MG63 (cell line): ENCODE results near the gene ARPC1B. TPM values are rescaled to one million over a fixed set of nuclear protein-coding genes. Genes with fewer than 3 reads are reported as not detected.
A peak's percentile ranks its signal among the peaks of the same experiment; 100 is the strongest.
"Not testable (repeated sequence)": the region's sequence is repeated elsewhere in the genome, so short reads cannot be mapped to it uniquely, and the experiment has no call there.

Source experiments
- DNase-seq: peaks from one replicate; pipeline ENCODE4 v3.0.0-alpha.2; 2020
- H3K27me3 ChIP-seq: fragments of 250-450 bp; sonication (Bioruptor Pico); 2 replicates; pipeline ENCODE4 v1.5.1; 2020; ENCODE audit warnings: mild to moderate bottlenecking, moderate library complexity
- H3K36me3 ChIP-seq: fragments of 250-450 bp; sonication (Bioruptor Pico); 2 replicates; pipeline ENCODE4 v1.5.1; 2020; ENCODE audit warnings: mild to moderate bottlenecking, moderate library complexity
- H3K4me3 ChIP-seq: fragments of 250-450 bp; sonication (Bioruptor Pico); 2 replicates; pipeline ENCODE4 v1.5.1; 2020; ENCODE audit warnings: mild to moderate bottlenecking, moderate library complexity
- H3K9me3 ChIP-seq: fragments of 250-450 bp; sonication (Bioruptor Pico); 2 replicates; pipeline ENCODE4 v1.5.1; 2020; ENCODE audit warnings: mild to moderate bottlenecking, moderate library complexity
- total RNA-seq: library from RNA; depleted of rRNA; stranded (reverse); fragments of >200 nt; shearing (Covaris generic); gene quantifications from 2 replicates; pipeline ENCODE4 v1.2.3, GENCODE V29; 2014; ENCODE audit warnings: low replicate concordance

Gene ARPC1B
- total RNA-seq, 1 experiment from 2014 or later, result 164 TPM

DNA sequence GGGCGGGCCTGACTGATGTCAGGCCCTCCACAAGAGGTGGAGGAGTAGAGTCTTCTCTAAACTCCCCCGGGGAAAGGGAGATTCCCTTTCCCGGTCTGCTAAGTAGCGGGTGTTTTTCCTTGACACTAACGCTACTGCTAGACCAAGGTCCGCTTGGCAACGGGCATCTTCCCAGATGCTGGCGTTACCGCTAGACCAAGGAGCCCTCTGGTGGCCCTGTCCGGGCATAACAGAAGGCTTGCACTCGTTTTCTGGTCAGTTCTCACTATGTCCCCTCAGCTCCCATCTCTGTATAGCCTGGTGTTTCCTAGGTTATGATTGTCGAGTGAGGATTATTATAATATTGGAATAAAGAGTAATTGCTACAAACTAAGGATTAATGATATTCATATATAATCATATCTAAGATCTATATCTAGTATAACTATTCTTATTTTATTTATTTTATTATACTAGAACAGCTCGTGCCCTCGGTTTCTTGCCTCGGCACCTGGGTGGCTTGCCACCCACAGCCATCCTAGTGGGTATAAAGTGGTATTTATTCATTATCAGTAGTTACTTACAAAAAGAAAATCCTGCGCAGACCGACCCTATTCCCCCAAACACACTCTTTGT, 41.1 kb downstream of the ARPC1B start:
- peaks cover 60% of the 10 kb centered on the region for H3K36me3 ChIP-seq
- peak; percentile 30 for DNase-seq
- H3K4me3 ChIP-seq, result not testable (repeated sequence)

GRCh38 chr7:99418260-99418659, 43.7 kb downstream of the ARPC1B start:
- Histone ChIP-seq H3K4me3 (no peak overlapping the region), H3K27me3 (no peaks in the 10 kb centered on the region), H3K36me3 (peaks cover 38% of the 10 kb centered on the region), H3K9me3 (no peaks in the 10 kb centered on the region)
- DNase-seq, result no peak

More for the DNA sequence above, 41.1 kb downstream of the ARPC1B start:
- H3K27me3 ChIP-seq, H3K9me3 ChIP-seq: not testable (repeated sequence)

GRCh38 chr7:99419323-99420021, 44.9 kb downstream of the ARPC1B start:
- Histone ChIP-seq H3K36me3 (peaks cover 29% of the 10 kb centered on the region), H3K4me3 (no peak overlapping the region), H3K27me3 (no peaks in the 10 kb centered on the region), H3K9me3 (no peaks in the 10 kb centered on the region)
- DNase-seq, result no peak

GRCh38 chr7:99420213-99420612, 45.7 kb downstream of the ARPC1B start:
- no peak overlapping the region for H3K4me3 ChIP-seq
- peaks cover 21% of the 10 kb centered on the region for H3K36me3 ChIP-seq
- DNase-seq, result no peak
- no peaks in the 10 kb centered on the region for H3K27me3 ChIP-seq
- H3K9me3 ChIP-seq, result no peaks in the 10 kb centered on the region

DNA sequence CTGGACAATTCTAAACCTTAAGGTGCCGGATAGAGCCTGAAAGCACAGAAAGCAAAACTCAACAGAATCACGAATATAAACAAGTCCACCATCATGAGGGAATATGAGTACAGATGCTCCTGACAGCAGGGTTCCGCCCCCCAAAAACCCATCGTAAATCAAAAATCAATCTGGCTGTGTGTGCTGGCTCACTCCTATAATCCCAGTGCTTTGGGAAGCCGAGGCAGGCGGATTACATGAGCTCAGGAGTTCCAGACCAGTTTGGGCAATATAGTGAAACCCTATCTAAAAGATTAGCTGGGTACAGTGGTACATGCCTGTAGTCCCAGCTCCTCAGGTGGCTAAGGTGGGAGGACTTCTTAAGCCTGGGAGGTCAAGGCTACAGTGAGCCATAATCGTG, 46.5 kb downstream of the ARPC1B start:
- no peaks in the 10 kb centered on the region for H3K9me3 ChIP-seq
- DNase-seq, result no peak
- no peak overlapping the region for H3K4me3 ChIP-seq
- H3K27me3 ChIP-seq, result no peaks in the 10 kb centered on the region
- H3K36me3 ChIP-seq, result peaks cover 14% of the 10 kb centered on the region

DNA sequence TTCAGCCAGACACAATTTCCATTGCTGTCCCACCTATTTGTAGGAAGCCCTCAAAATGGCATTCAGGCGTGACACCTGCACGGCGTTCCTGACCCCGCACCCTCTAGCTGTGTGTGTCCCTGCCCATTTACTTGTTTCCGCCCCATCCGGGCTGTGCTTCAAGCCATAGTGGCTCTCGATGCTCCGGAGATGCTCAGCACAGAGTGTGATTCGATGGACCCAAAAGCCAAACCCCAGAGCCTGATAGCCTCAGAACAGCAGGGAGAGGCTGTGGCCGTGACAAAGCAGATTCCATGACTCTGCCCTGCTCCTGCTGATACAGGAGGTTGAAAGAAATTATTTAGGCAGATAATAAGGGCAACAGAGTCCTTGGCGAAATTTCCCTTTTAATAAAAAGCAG, 47.7 kb downstream of the ARPC1B start:
- H3K27me3 ChIP-seq, result no peaks in the 10 kb centered on the region
- peaks cover 6% of the 10 kb centered on the region; the same call in 1 of the 2 replicates for H3K36me3 ChIP-seq
- H3K4me3 ChIP-seq, result no peak overlapping the region
- no peak for DNase-seq
- H3K9me3 ChIP-seq, result no peaks in the 10 kb centered on the region

DNA sequence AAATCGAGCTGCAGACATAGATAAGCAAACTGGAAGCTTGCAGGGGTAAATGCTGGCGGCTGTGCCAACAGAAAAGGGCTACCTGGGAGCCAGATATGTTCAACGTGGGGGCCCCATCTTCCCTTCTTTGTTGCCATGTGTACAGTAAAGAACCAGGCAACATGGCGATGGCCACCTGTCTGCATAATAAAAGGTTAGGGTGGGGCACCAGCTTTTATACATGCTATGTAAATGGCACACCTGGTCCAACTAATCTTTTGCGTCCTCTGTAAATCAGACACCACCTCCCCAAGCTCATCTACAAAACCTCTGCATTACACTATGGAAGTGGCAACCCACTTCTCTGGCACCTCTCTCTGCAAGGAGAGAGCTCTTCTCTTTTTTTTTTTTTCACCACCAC, 48.1 kb downstream of the ARPC1B start:
- Histone ChIP-seq H3K4me3 (no peak overlapping the region), H3K27me3 (no peaks in the 10 kb centered on the region), H3K9me3 (no peaks in the 10 kb centered on the region), H3K36me3 (peaks cover 2% of the 10 kb centered on the region; the same call in 1 of the 2 replicates)
- DNase-seq, result no peak

GRCh38 chr7:99424932-99425730, 50.6 kb downstream of the ARPC1B start:
- no peaks in the 10 kb centered on the region for H3K9me3 ChIP-seq
- DNase-seq, result no peak
- H3K4me3 ChIP-seq, result no peak overlapping the region
- no peaks in the 10 kb centered on the region for H3K27me3 ChIP-seq
- no peaks in the 10 kb centered on the region; the same call in 1 of the 2 replicates for H3K36me3 ChIP-seq

- Histone ChIP-seq H3K36me3 (no peaks in the 10 kb centered on the region), H3K27me3 (no peaks in the 10 kb centered on the region)
Observed at GRCh38 chr7:99428972-99429566, 54.5 kb downstream of the ARPC1B start.

GRCh38 chr7:99429756-99430155, 55.2 kb downstream of the ARPC1B start:
- no peak for DNase-seq

More at GRCh38 chr7:99428972-99429566, 54.5 kb downstream of the ARPC1B start:
- H3K9me3 ChIP-seq, result no peaks in the 10 kb centered on the region
- DNase-seq, result no peak
- H3K4me3 ChIP-seq, result no peak overlapping the region

DNA sequence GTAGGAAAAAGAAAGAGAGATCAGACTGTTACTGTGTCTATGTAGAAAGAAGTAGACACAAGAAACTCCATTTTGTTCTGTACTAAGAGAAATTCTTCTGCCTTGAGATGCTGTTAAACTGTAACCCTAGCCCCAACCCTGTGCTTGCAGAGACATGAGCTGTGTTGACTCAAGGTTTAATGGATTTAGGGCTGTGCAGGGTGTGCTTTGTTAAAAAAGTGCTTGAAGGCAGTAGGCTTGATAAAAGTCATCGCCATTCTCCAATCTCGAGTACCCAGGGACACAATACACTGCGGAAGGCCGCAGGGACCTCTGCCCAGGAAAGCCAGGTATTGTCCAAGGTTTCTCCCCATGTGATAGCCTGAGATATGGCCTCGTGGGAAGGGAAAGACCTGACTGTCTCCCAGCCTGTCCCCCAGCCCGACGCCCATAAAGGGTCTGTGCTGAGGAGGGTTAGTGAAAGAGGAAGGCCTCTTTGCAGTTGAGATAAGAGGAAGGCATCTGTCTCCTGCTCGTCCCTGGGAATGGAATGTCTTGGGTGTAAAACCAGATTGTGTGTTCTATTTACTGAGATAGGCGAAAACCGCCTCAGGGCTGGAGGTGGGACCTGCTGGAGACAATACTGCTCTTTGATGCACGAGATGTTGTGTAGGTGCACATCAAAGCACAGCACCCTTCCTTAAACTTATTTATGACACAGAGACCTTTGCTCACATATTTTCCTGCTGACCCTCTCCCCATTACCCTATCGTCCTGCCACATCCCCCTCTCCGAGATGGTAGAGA, 57.4 kb downstream of the ARPC1B start:
- not testable (repeated sequence) for DNase-seq, H3K4me3 ChIP-seq, H3K27me3 ChIP-seq, H3K36me3 ChIP-seq, H3K9me3 ChIP-seq

More at GRCh38 chr7:99429756-99430155, 55.2 kb downstream of the ARPC1B start:
- no peaks in the 10 kb centered on the region for H3K36me3 ChIP-seq
- no peaks in the 10 kb centered on the region for H3K27me3 ChIP-seq
- no peaks in the 10 kb centered on the region for H3K9me3 ChIP-seq
- no peak overlapping the region for H3K4me3 ChIP-seq

DNA sequence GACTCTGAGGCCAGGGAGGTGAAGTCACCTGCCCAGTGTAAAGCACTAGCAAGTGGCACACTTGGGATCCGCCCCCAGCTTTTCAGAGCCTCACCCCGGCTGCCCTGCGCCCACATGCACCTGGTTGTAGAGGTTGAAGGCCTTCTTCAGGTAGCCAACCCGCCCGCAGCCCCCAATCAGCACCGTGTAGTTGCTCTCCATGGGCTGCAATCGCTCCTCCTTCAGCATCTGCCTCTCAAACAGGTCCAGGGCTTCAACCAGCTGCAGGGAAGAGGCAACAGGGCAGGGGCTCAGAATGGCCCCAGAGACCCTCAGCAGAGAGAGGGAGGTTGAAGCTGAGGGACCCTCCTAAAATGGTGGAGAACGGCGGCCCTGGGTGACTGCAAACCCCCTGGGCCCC, 58.6 kb downstream of the ARPC1B start:
- no peaks in the 10 kb centered on the region for H3K27me3 ChIP-seq
- H3K9me3 ChIP-seq, result no peaks in the 10 kb centered on the region
- no peak for DNase-seq
- no peaks in the 10 kb centered on the region for H3K36me3 ChIP-seq
- no peak overlapping the region for H3K4me3 ChIP-seq

DNA sequence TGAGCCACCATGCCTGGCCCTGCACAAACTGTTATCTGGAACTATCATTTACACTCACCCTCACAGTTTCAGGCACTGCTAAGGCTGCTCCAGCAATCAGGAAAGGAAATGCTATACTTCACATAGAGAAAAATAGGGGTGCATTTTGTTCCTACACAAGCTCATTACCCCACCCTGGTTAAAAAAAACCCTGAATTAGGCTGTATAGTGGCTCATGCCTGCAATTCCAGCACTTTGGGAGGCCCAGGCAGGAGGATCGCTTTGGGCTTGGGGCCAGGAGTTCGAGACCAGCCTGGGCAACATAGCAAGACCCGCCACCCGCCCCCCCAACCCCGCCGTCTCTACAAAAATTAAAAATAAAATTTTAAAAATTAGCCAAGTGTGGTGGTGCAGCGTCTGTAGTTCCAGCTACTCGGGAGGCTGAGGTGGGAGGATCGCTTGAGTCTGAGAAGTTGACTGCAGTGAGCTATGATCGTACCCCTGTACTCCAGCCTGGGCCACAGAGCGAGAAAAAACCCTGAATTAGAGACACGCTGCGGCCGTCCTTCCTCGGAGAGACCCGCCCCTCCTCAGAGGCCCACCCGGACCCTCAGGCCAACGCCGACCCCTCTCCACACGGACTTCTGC, 63.5 kb downstream of the ARPC1B start:
- no peak for DNase-seq
- Histone ChIP-seq H3K36me3 (peaks cover under 1% of the 10 kb centered on the region; the same call in 1 of the 2 replicates), H3K9me3 (no peaks in the 10 kb centered on the region), H3K4me3 (peak overlapping the region; percentile 87), H3K27me3 (no peaks in the 10 kb centered on the region)

GRCh38 chr7:99438573-99439480, 64.3 kb downstream of the ARPC1B start, which contains the start of the genes CPSF4 and PTCD1:
TSS of gene CPSF4 (plus strand) at chr7:99438943. CDS start at chr7:99439083, 140 bp downstream.
TSS of gene PTCD1 (minus strand) at chr7:99438798. CDS start at chr7:99435242, 3,556 bp downstream.
- Histone ChIP-seq H3K27me3 (no peaks in the 10 kb centered on the region), H3K9me3 (no peaks in the 10 kb centered on the region), H3K36me3 (peaks cover 2% of the 10 kb centered on the region; the same call in 1 of the 2 replicates), H3K4me3 (peak within 1 kb of the TSS; percentile 87)
- peak; percentile 91 for DNase-seq

DNA sequence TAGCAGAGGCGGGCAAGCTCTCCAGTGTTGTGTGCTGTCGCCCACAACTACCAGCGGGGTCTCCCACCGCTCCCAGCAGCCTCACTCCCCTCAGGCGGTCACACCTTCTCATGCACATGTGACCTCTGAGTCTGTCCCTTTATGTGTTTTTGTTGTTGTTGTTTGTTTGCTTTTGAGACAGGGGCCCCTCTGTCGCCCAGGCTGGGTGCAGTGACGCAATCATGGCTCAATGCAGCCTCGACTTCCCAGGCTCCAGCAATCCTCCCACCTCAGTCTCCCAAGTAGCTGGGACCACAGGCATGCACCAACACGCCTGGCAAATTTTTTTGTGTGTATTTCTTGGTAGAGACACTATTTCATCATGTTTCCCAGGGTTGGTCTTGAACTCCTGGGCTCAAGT, 65.7 kb downstream of the ARPC1B start:
- no peak for DNase-seq
- Histone ChIP-seq H3K27me3 (no peaks in the 10 kb centered on the region), H3K36me3 (peaks cover 2% of the 10 kb centered on the region; the same call in 1 of the 2 replicates), H3K4me3 (peak overlapping the region; percentile 87; the same call in 1 of the 2 replicates), H3K9me3 (no peaks in the 10 kb centered on the region)
